HL-60/S4 (cell line): ENCODE results near the gene NAA40.

Source experiments
- in situ Hi-C: fragments of 300-500 bp; cut with MboI; formaldehyde crosslinking; loops from 2 replicates; pipeline ENCODE4 v1.14.3; 2022; ENCODE audit warnings: low sequenced_read_pairs

Gene NAA40

DNA sequence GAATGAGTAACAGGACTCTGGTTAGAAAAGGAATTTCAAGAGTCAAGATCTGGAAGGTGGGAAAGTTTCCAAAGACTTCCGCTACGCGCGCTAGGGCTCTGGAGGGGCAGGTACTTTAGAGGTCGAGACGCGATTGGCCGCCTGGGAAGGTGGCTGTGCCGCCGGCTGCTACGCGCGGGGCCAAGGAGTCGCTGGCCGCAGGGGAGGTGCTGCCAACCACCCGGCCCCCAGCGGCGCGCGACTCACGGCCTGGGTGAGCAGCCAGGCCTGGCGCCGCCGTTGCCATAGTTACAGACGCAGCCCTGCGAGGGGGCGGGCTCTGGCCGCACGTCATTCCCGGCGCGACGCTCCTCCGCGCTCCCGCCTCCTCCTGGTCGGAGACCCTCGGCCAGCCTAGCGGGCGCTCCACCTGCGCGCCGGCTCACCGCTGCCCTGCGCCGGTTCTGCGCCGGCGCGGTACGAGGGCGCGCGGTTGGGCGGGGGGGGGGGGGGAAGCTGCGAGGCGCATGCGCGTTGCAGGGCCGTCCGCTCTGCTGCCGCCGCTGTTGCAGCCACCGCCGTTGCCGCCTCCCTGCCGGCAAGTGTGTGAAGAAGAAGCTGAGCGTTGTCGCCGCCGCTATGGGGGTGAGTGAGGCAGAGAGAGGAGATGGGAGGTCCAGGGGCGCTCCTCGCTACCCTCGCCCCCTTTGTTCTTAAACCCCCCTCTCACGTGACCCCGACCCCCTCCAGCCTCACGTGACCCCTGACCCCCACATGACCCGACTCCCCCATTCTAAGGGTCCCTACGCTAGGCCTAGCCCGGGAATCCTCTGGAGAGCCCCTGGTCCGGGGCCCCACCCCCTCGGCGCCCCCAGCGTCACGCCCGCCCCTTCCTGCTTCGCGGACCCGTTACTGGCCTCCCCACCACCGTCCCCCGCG lies at the start of gene NAA40:
Gene NAA40 (plus strand): TSS at position 524 of the 918 bp plus-strand sequence. CDS start 95 bp downstream, at position 619.
- in situ Hi-C loops, result no loop called here

- in situ Hi-C loops, result no loop called here
Observed at GRCh38 chr11:63889344-63889743, 49.5 kb upstream of the NAA40 start.

DNA sequence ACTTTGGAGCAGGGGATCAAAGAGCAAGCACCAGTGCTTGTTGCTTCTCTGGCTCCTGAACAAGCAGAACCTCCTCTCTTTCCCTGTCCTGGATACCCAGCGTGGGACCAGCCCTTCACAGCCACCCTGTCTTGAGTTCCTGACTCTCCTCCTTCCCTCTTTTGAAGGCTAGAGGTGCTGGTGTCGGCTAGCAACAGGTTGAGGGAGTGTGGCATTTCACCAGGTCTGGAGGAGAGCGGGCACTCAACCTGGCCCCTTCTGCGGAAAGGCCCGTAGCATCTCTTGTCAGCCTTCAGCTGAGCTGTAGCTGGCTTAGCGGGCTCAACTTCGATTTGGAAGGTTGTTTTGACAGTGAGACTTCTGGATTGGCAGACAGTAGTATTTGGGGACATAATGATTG lies 48.4 kb upstream of the NAA40 start:
- in situ Hi-C loops, result no loop called here

- in situ Hi-C loops, result no loop called here
Observed at GRCh38 chr11:63892228-63892627, 46.6 kb upstream of the NAA40 start.

GRCh38 chr11:63893355-63893754 lies 45.4 kb upstream of the NAA40 start:
- in situ Hi-C loops, result no loop called here

DNA sequence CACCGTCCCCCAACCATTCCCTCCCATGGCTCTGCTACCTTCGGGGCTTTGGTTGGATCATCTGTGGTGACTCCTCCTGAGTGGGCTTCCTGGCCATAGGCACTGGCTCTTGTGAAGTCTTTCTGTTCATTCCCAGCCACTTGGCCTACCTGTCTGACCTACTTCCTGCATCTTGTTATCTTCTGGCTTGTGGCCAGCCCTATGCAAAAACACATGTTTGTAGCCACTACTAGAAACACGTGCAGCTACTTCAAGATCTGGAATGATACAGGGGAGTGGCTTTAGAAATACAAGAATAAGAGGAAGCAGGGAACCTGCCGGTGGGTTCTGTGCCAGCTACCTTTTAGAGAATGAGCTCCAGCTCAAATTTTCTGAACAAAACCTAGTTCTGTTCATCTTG lies 42.7 kb upstream of the NAA40 start:
- in situ Hi-C loops, result no loop called here

DNA sequence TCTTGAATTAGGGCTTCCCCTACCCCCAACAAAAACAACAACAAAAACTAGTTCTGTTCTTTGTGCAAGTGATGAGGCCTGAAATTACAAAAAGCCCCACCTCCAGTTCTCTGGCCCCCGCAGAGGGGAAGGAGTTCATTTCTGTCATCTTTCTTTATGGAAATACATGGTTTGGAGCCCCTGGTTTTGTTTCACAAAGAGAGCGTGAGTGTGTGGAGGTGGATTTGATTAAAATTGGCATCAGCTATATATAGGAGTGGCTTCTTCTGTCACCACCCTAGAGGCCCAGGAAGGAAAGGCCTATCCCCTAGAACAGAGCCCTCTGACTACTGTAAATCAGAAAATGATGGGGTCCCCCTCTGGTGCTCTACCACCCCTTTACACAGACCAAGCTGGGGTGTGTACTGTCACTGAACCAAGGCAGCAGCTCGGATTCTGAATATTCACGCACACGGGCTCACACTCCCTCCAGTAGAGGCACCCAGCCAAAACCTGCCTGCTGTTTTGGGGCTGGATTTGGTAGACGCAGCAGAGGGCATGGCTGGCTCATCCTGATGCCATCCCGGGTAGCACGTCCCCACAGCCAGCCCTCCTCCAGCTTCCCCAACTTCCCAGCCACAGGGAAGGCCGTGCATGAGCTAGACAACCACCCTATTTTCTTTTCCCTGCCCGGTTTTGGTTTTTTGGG lies 41.2 kb upstream of the NAA40 start:
- in situ Hi-C loops, result no loop called here

- in situ Hi-C loops, result loop anchor here (10.0 kb wide), 1 partner anchor 67 kb away; the partner anchor contains the start of gene MARK2
Observed at GRCh38 chr11:63901660-63902059, 37.1 kb upstream of the NAA40 start.

DNA sequence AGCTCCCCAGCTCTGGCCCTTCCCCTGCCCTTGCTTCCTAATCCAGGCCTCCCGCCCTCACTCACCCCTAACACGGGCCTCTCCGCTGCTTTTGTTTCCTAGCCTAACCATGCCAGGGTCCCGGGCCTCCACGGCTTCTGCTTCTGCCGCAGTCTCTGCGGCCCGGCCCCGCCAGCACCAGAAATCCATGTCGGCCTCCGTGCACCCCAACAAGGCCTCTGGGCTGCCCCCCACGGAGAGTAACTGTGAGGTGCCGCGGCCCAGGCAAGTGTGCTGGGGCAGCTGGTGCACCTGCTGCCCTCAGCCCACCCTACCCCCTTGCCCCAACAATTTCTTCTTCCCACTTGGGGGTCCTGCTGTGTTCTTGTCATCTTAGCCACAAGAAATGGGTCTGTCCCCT lies 34.9 kb upstream of the NAA40 start:
- in situ Hi-C loops, result loop anchor here (10.0 kb wide), 1 partner anchor 69 kb away; the partner anchor contains the start of gene MARK2

GRCh38 chr11:63904743-63905142 lies 34.1 kb upstream of the NAA40 start:
- in situ Hi-C loops, result loop anchor here (10.0 kb wide), 1 partner anchor 70 kb away; the partner anchor contains the start of gene MARK2

GRCh38 chr11:63905179-63905578 lies 33.6 kb upstream of the NAA40 start:
- in situ Hi-C loops, result loop anchor here (10.0 kb wide), 1 partner anchor 70 kb away; the partner anchor contains the start of gene MARK2

DNA sequence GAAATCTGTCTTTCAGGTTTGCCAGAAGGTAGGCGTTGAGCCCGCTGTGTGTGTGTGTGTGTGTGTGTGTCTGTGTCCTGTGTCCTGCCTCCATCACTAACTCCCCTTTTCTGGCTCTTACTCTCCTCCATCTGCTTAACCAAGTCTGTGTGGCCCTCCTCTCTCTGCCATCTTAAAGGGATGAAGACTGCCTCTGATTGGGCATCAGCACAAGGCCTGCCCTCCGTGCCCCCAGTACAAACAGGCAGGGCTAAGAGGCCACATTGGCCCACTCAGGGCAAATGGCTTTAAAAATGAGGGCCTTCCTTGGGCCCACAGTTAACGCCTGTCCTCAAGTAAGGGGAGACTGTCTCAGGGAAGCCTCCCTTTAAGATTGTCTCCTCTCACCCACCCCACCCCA lies 32.7 kb upstream of the NAA40 start:
- in situ Hi-C loops, result loop anchor here (10.0 kb wide), 1 partner anchor 71 kb away; the partner anchor contains the start of gene MARK2

- in situ Hi-C loops, result loop anchor here (10.0 kb wide), 1 partner anchor 72 kb away; the partner anchor contains the start of gene MARK2
Observed at GRCh38 chr11:63906585-63906984, 32.2 kb upstream of the NAA40 start.

- in situ Hi-C loops, result loop anchor here (10.0 kb wide), 1 partner anchor 72 kb away; the partner anchor contains the start of gene MARK2
Observed at GRCh38 chr11:63907063-63907462, 31.7 kb upstream of the NAA40 start.

DNA sequence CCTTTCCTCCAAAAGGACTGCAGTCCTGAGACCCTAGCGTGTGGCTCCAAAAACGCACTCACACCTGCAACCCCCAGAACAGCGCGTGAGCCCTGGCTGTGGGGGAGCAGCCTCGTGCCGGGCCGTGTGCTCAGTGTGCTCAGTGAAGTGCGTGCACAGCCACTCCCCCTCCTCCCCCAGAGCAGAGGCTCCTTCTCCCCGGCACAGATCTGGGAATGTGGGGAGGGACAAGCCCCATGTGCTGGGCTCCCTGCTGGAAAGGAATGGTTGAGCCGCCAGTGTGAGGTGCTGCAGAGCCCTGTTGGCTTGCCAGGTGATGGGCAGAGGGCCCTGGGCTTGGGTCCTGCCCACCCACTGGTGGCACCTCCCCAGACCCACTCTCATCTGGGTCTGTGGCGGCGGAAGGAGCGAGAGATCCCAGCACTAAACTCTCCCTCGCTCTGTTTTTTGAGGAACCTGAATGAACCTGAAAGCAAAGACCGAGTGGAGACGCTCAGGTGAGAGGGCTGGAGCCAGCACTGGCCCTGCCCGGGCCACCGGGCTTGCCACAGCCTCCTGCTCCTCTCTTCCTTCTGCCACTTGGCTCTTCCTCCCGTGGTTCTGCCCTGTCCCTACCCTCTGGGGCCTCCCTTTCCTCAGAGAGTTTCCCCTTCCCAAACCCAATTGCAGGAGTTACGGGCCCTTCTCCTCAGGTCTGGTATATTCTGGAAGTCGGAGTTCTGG lies 30.8 kb upstream of the NAA40 start:
- in situ Hi-C loops, result loop anchor here (10.0 kb wide), 1 partner anchor 73 kb away; the partner anchor contains the start of gene MARK2

- in situ Hi-C loops, result loop anchor here (10.0 kb wide), 1 partner anchor 74 kb away; the partner anchor contains the start of gene MARK2
Observed at GRCh38 chr11:63908631-63909401, 30.0 kb upstream of the NAA40 start.

- in situ Hi-C loops, result loop anchor here (10.0 kb wide), 1 partner anchor 75 kb away; the partner anchor contains the start of gene MARK2
Observed at GRCh38 chr11:63909591-63910506, 29.0 kb upstream of the NAA40 start.

GRCh38 chr11:63910675-63911074 lies 28.1 kb upstream of the NAA40 start:
- in situ Hi-C loops, result no loop called here

- in situ Hi-C loops, result no loop called here
Observed at GRCh38 chr11:63911440-63911839, 27.4 kb upstream of the NAA40 start.
